HepG2 (cell line): ENCODE results near the gene CDC42EP5. TPM values are rescaled to one million over a fixed set of nuclear protein-coding genes. Genes with fewer than 3 reads are reported as not detected.

Experiments
- ARHGAP35 ChIP-seq: sonication (generic); formaldehyde crosslinking; IDR thresholded peaks from 2 replicates; pipeline ENCODE4 v1.9.0; 2022; ENCODE audit warnings: mild to moderate bottlenecking, inconsistent platforms, moderate library complexity, missing genetic modification reagents, borderline replicate concordance
- CREB1 ChIP-seq, 2 experiments: fragments of 450-650 bp in 1 of 2; IDR thresholded peaks; 2 replicates each; pipeline ENCODE4 v1.6.1; 2016 to 2017; ENCODE audit warnings: control low read depth in 1 of 2, mild to moderate bottlenecking in 1 of 2, missing compliant biosample characterization in 1 of 2, missing genetic modification characterization in 1 of 2
- HNF4G ChIP-seq, 2 experiments: sonication (generic) in 1 of 2; formaldehyde crosslinking in 1 of 2; IDR thresholded peaks; 2 replicates each; pipeline versions ENCODE4 v1.4.0 to v1.6.1; 2011 to 2020; ENCODE audit warnings: borderline replicate concordance in 2 of 2, low read depth in 2 of 2, mild to moderate bottlenecking in 2 of 2, low read length in 1 of 2, missing genetic modification reagents in 1 of 2, moderate library complexity in 1 of 2
- HNRNPL ChIP-seq: fragments of 200-400 bp; formaldehyde crosslinking; IDR thresholded peaks from 2 replicates; pipeline ENCODE4 v1.6.1; 2017; ENCODE audit warnings: mild to moderate bottlenecking, low read depth, low read length
- HOXA3 ChIP-seq: sonication (generic); formaldehyde crosslinking; IDR thresholded peaks from 2 replicates; pipeline ENCODE4 v1.5.0; 2020; ENCODE audit warnings: missing genetic modification reagents
- MBNL3 ChIP-seq: fragments of 250-450 bp; sonication (Bioruptor Pico); conservative IDR thresholded peaks from 2 replicates; pipeline ENCODE4 v1.8.0; 2022; ENCODE audit warnings: mild to moderate bottlenecking, inconsistent platforms
- MEIS1 ChIP-seq: sonication (generic); formaldehyde crosslinking; IDR thresholded peaks from 2 replicates; pipeline ENCODE4 v1.9.0; 2021; ENCODE audit warnings: mild to moderate bottlenecking, missing genetic modification reagents, moderate library complexity, borderline replicate concordance
- MIER3 ChIP-seq: IDR thresholded peaks from 2 replicates; pipeline ENCODE4 v1.6.1; 2016; ENCODE audit warnings: missing compliant biosample characterization, borderline replicate concordance
- NR3C1 ChIP-seq: sonication (generic); formaldehyde crosslinking; IDR thresholded peaks from 2 replicates; pipeline ENCODE4 v1.4.0; 2020; ENCODE audit warnings: missing genetic modification reagents
- SATB2 ChIP-seq: sonication (generic); formaldehyde crosslinking; IDR thresholded peaks from 2 replicates; pipeline ENCODE4 v1.5.0; 2020; ENCODE audit warnings: missing genetic modification reagents
- ZNF282 ChIP-seq: fragments of 450-650 bp; IDR thresholded peaks from 2 replicates; pipeline ENCODE4 v1.6.1; 2018; ENCODE audit not compliant: partially characterized antibody
- ZNF451 ChIP-seq: sonication (generic); formaldehyde crosslinking; IDR thresholded peaks from 2 replicates; pipeline ENCODE4 v1.5.0; 2020; ENCODE audit warnings: mild to moderate bottlenecking, missing genetic modification reagents
- ZNF543 ChIP-seq: sonication (generic); formaldehyde crosslinking; IDR thresholded peaks from 2 replicates; pipeline ENCODE4 v1.4.0; 2020; ENCODE audit warnings: mild to moderate bottlenecking, missing genetic modification reagents
- ZNF619 ChIP-seq: sonication (generic); formaldehyde crosslinking; IDR thresholded peaks from 2 replicates; pipeline ENCODE4 v1.4.0; 2020; ENCODE audit warnings: mild to moderate bottlenecking, missing genetic modification reagents
- ZNF670 ChIP-seq: sonication (generic); formaldehyde crosslinking; IDR thresholded peaks from 2 replicates; pipeline ENCODE4 v1.8.0; 2022; ENCODE audit warnings: mild to moderate bottlenecking, missing genetic modification reagents, borderline replicate concordance
- ZNF703 ChIP-seq: sonication (generic); formaldehyde crosslinking; IDR thresholded peaks from 2 replicates; pipeline ENCODE4 v1.5.1; 2020; ENCODE audit warnings: missing genetic modification reagents, mild to moderate bottlenecking, moderate library complexity, borderline replicate concordance
- ZNF777 ChIP-seq: sonication (generic); formaldehyde crosslinking; IDR thresholded peaks from 2 replicates; pipeline ENCODE4 v1.4.0; 2020; ENCODE audit warnings: missing genetic modification reagents
- polyA plus RNA-seq, 8 experiments: library from polyadenylated mRNA; depleted of rRNA in 3 of 8; stranded (reverse) in 7 of 8; unstranded in 1 of 8; fragments of >200 nt; fragmentation: Illumina TruSeq in 4 of 8; extraction: Trizol in 4 of 8; gene quantifications; 2 replicates each; pipeline versions ENCODE4 v1.2.1 to v1.2.3, GENCODE V29; 2011 to 2016; ENCODE audit warnings: low read depth in 4 of 8, missing spikeins in 1 of 8, mixed read lengths in 1 of 8; ENCODE audit not compliant: insufficient read depth in 1 of 8
- total RNA-seq, 5 experiments: library from RNA; depleted of rRNA; stranded (reverse); fragments of >200 nt; fragmentation: Illumina TruSeq; extraction: Trizol; gene quantifications; 2 replicates each; pipeline ENCODE4 v1.2.3, GENCODE V29; 2016; ENCODE audit warnings: low read depth in 1 of 5
- TF ChIP-seq, protein P1 (sequence below): sonication (generic); formaldehyde crosslinking; IDR thresholded peaks from 2 replicates; pipeline ENCODE4 v1.8.0; 2022; ENCODE audit warnings: missing genetic modification reagents, mild to moderate bottlenecking, inconsistent platforms, borderline replicate concordance
- TF ChIP-seq, protein P2 (sequence below): sonication (generic); formaldehyde crosslinking; IDR thresholded peaks from 2 replicates; pipeline ENCODE4 v1.4.0; 2020; ENCODE audit warnings: missing genetic modification reagents, borderline replicate concordance
- TF ChIP-seq, protein P3 (sequence below): fragments of 450-650 bp; IDR thresholded peaks from 2 replicates; pipeline ENCODE4 v1.6.1; 2017
- TF ChIP-seq, protein P4 (sequence below): sonication (generic); formaldehyde crosslinking; IDR thresholded peaks from 2 replicates; pipeline ENCODE4 v1.4.0; 2020; ENCODE audit warnings: missing genetic modification reagents

CDC42EP5 gene
- total and polyA plus RNA-seq, 2 of the 13 experiments (the other 11 are each of a cell fraction or from before 2014, with no cell fraction given), result 0.41 to 1.6 TPM

DNA sequence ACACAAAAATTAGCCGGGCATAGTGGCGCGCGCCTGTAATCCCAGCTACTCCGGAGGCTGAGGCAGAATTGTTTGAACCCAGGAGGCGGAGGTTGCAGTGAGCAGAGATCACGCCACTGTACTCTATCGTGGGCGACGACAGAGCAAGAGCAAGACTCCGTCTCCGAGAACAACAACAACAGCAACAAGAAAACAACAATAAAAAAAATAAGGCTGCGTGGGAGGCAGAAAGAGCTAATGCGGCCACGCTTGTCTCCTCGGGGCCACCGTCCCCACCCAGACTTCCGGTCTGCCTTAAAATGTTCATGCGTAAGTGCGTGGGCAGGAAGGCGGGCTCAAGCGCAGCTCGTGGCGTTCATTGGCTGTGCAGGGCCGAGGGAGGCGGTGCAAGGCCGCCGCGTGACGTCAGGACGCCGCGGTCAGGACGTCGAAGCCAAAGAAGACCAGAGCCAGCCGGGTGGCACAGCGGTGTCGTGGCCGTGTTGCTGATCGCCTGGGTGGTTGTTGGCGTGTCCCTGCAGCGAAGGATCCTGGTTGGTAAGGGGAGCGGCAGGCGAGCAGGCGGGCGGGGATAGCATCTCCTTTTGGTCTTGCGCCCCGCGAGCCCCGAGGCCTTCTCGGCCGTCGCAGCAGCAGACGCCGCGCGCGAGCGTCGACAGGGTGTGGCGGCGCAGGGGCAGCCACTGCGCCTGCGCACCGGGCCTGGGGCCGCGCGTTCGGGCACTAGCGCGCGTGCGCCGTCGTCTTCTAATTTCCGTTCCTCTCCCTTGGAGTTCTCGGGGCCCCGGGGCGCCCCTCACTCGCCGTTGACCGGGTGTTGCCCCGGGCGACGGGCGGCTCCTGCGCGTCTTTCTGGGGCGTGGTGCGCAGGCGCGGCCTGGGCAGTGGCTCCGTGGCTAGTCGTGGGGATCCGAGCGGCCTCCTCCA, 24.1 kb downstream of the CDC42EP5 start, which contains the start of gene LENG8 (continued):
- 0 out of 2 replicates have a peak, but pooled peaks have one; percentile 30 for TF ChIP-seq SATB2 (CRISPR knock-in tag)
- TF ChIP-seq, protein P1, sequence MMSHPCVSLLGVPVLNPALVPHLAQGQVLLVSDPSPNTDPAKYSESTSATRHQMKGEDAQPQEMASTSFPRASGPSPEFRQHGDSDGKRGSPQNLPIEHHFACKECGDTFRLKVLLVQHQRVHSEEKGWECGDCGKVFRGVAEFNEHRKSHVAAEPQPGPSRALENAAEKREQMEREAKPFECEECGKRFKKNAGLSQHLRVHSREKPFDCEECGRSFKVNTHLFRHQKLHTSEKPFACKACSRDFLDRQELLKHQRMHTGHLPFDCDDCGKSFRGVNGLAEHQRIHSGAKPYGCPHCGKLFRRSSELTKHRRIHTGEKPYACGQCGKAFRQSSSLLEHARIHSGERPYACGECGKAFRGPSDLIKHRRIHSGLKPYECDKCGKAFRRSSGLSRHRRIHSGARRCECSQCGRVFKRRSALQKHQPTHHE (CRISPR knock-in tag), result peak; percentile 73; the same call in 1 of the 2 replicates
- TF ChIP-seq, protein P2, sequence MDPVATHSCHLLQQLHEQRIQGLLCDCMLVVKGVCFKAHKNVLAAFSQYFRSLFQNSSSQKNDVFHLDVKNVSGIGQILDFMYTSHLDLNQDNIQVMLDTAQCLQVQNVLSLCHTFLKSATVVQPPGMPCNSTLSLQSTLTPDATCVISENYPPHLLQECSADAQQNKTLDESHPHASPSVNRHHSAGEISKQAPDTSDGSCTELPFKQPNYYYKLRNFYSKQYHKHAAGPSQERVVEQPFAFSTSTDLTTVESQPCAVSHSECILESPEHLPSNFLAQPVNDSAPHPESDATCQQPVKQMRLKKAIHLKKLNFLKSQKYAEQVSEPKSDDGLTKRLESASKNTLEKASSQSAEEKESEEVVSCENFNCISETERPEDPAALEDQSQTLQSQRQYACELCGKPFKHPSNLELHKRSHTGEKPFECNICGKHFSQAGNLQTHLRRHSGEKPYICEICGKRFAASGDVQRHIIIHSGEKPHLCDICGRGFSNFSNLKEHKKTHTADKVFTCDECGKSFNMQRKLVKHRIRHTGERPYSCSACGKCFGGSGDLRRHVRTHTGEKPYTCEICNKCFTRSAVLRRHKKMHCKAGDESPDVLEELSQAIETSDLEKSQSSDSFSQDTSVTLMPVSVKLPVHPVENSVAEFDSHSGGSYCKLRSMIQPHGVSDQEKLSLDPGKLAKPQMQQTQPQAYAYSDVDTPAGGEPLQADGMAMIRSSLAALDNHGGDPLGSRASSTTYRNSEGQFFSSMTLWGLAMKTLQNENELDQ (CRISPR knock-in tag), result 0 out of 2 replicates have a peak, but pooled peaks have one; percentile 29
- TF ChIP-seq ZNF670 (CRISPR knock-in tag), result peak; percentile 65
- TF ChIP-seq HNRNPL, result 0 out of 2 replicates have a peak, but pooled peaks have one; percentile 28
- no peak for TF ChIP-seq ZNF282
- TF ChIP-seq CREB1 (IDR thresholded peaks at IDR 0.05), result peak; percentile 99
- TF ChIP-seq CREB1 (CRISPR knock-in tag; IDR thresholded peaks at IDR 0.05), result peak; percentile 94
- TF ChIP-seq ZNF703 (CRISPR knock-in tag), result 0 out of 2 replicates have a peak, but pooled peaks have one; percentile 49
- TF ChIP-seq, protein P3, sequence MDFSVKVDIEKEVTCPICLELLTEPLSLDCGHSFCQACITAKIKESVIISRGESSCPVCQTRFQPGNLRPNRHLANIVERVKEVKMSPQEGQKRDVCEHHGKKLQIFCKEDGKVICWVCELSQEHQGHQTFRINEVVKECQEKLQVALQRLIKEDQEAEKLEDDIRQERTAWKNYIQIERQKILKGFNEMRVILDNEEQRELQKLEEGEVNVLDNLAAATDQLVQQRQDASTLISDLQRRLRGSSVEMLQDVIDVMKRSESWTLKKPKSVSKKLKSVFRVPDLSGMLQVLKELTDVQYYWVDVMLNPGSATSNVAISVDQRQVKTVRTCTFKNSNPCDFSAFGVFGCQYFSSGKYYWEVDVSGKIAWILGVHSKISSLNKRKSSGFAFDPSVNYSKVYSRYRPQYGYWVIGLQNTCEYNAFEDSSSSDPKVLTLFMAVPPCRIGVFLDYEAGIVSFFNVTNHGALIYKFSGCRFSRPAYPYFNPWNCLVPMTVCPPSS, result no peak
- peak; percentile 95 for TF ChIP-seq HOXA3 (CRISPR knock-in tag)
- TF ChIP-seq MIER3 (CRISPR knock-in tag), result peak; percentile 80
- peak; percentile 92 for TF ChIP-seq MEIS1
- TF ChIP-seq ZNF543, result peak; percentile 93
- peak; percentile 76; the same call in 1 of the 2 replicates for TF ChIP-seq ZNF451 (CRISPR knock-in tag)
- TF ChIP-seq ARHGAP35 (CRISPR knock-in tag), result peak; percentile 89
- TF ChIP-seq, protein P4, sequence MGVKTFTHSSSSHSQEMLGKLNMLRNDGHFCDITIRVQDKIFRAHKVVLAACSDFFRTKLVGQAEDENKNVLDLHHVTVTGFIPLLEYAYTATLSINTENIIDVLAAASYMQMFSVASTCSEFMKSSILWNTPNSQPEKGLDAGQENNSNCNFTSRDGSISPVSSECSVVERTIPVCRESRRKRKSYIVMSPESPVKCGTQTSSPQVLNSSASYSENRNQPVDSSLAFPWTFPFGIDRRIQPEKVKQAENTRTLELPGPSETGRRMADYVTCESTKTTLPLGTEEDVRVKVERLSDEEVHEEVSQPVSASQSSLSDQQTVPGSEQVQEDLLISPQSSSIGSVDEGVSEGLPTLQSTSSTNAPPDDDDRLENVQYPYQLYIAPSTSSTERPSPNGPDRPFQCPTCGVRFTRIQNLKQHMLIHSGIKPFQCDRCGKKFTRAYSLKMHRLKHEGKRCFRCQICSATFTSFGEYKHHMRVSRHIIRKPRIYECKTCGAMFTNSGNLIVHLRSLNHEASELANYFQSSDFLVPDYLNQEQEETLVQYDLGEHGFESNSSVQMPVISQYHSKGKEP (CRISPR knock-in tag), result peak; percentile 35; the same call in 1 of the 2 replicates
- no peak for TF ChIP-seq NR3C1
- TF ChIP-seq ZNF777 (CRISPR knock-in tag), result peak; percentile 91
- TF ChIP-seq MBNL3 (CRISPR knock-in tag), result no peak
- no peak for TF ChIP-seq HNF4G (IDR thresholded peaks at IDR 0.05; ENCODE audit: borderline replicate concordance, low read depth, low read length)
- TF ChIP-seq HNF4G (CRISPR knock-in tag; IDR thresholded peaks at IDR 0.05; ENCODE audit: borderline replicate concordance, low read depth), result peak; percentile 75; the same call in 1 of the 2 replicates
- no peak for TF ChIP-seq ZNF619 (CRISPR knock-in tag)
